Measurements from ENCODE around the gene ZKSCAN3. TPM values are rescaled to one million over a fixed set of nuclear protein-coding genes. Genes with fewer than 3 reads are reported as not detected.
"Not testable (repeated sequence)": the region's sequence is repeated elsewhere in the genome, so short reads cannot be mapped to it uniquely, and the experiment has no call there.

ZKSCAN3 gene
- 3.2 and 4.7 TPM in 2 replicates for total RNA-seq

- peak; percentile 68 for DNase-seq (ENCODE audit: low read depth)
- peak within 1 kb of the TSS; percentile 90 for H3K4me3 ChIP-seq (ENCODE audit: low read depth, low read length)
- TF ChIP-seq CTCF (IDR thresholded peaks at IDR 0.05; ENCODE audit: insufficient read depth, low read depth, low read length) = no peak
These were observed at the start of gene ZKSCAN3 for GRCh38 chr6:28349892-28350737. ZKSCAN3 (plus strand) TSS chr6:28349947; CDS start chr6:28359587, 9,640 bp downstream.

- DNase-seq (ENCODE audit: low read depth) = no peak
- no peak for TF ChIP-seq CTCF (IDR thresholded peaks at IDR 0.05; ENCODE audit: insufficient read depth, low read depth, low read length)
- no peak overlapping the region for H3K4me3 ChIP-seq (ENCODE audit: low read depth, low read length)
These were observed 46.2 kb upstream of the ZKSCAN3 start for GRCh38 chr6:28303570-28303969.

- DNase-seq (ENCODE audit: low read depth); H3K4me3 ChIP-seq (ENCODE audit: low read depth, low read length): not testable (repeated sequence)
These were observed 43.4 kb upstream of the ZKSCAN3 start for GRCh38 chr6:28306363-28306762.

GRCh38 chr6:28311139-28311823 is 38.5 kb upstream of the ZKSCAN3 start:
- H3K4me3 ChIP-seq (ENCODE audit: low read depth, low read length) = no peak overlapping the region
- no peak for TF ChIP-seq CTCF (IDR thresholded peaks at IDR 0.05; ENCODE audit: insufficient read depth, low read depth, low read length)
- DNase-seq (ENCODE audit: low read depth) = peak; percentile 19

- no peak for DNase-seq (ENCODE audit: low read depth)
- H3K4me3 ChIP-seq (ENCODE audit: low read depth, low read length) = no peak overlapping the region
- TF ChIP-seq CTCF (IDR thresholded peaks at IDR 0.05; ENCODE audit: insufficient read depth, low read depth, low read length) = no peak
These were observed 36.8 kb upstream of the ZKSCAN3 start for GRCh38 chr6:28312939-28313338.

GRCh38 chr6:28315628-28316027 is 34.1 kb upstream of the ZKSCAN3 start:
- no peak overlapping the region for H3K4me3 ChIP-seq (ENCODE audit: low read depth, low read length)
- DNase-seq (ENCODE audit: low read depth) = no peak
- TF ChIP-seq CTCF (IDR thresholded peaks at IDR 0.05; ENCODE audit: insufficient read depth, low read depth, low read length) = no peak

- DNase-seq (ENCODE audit: low read depth); H3K4me3 ChIP-seq (ENCODE audit: low read depth, low read length): not testable (repeated sequence)
These were observed 31.9 kb upstream of the ZKSCAN3 start for GRCh38 chr6:28317866-28318265.
